Hepatocyte (in vitro differentiated cells): ENCODE measurements around the gene TBC1D25.

ENCODE experiments used
- EZH2 ChIP-seq: fragments of 200-600 bp; sonication (generic); IDR thresholded peaks from 2 replicates; pipeline ENCODE4 v1.6.1; 2016; ENCODE audit warnings: antibody characterized with exemption, mild to moderate bottlenecking, borderline replicate concordance
- EZH2phosphoT487 ChIP-seq: fragments of 200-600 bp; sonication (generic); IDR thresholded peaks from one replicate; pipeline ENCODE4 v1.6.1; 2018; ENCODE audit warnings: antibody characterized with exemption, mild to moderate bottlenecking, low read depth, moderate library complexity; ENCODE audit not compliant: unreplicated experiment, severe bottlenecking

DNA sequence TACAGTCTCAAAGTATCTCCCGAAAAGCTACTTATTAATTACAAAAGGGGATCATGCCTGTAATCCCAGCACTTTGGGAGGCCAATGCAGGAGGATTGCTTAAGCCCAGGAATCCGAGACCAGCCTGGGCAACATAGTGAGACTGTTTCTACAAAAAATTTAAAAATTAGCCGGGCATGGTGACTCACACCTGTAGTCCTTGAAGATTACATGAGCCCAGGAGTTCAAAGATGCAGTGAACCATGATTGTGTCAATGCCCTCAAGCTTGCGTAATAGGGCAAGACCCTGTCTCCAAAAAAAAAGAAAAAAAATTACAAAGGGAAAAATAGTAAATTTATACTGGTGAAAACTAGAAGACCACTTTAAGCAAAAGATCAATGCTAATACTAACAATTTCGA, 34.0 kb upstream of the TBC1D25 start:
- TF ChIP-seq EZH2phosphoT487 (no peak), EZH2 (no peak)
